Peyer's patch (tissue), 4 donors: ENCODE measurements around the gene MRPL10. TPM values are rescaled to one million over a fixed set of nuclear protein-coding genes. Genes with fewer than 3 reads are reported as not detected.

Experiments used
- DNase-seq, 3 donors: peaks; one replicate each; pipeline ENCODE4 v3.0.0-alpha.2; 2017 to 2019
- H3K27ac ChIP-seq, 4 donors: fragments of 200-600 bp; sonication (generic); one replicate each; pipeline ENCODE4 v1.5.1; 2016 to 2019
- H3K27me3 ChIP-seq, 2 donors: fragments of 200-600 bp; sonication (generic); one replicate each; pipeline ENCODE4 v1.5.1; 2019
- H3K36me3 ChIP-seq, 3 donors: fragments of 200-600 bp; sonication (generic); one replicate each; pipeline ENCODE4 v1.5.1; 2016 to 2019
- H3K4me1 ChIP-seq, 4 donors: fragments of 200-600 bp; sonication (generic); one replicate each; pipeline ENCODE4 v1.5.1; 2016 to 2019
- H3K4me3 ChIP-seq, 4 donors: fragments of 200-600 bp; sonication (generic); 1 replicate in 3 of 4; 2 replicates in 1 of 4; pipeline ENCODE4 v1.5.1; 2016 to 2019; ENCODE audit warnings: mild to moderate bottlenecking in 1 of 4
- H3K9me3 ChIP-seq, 4 donors: fragments of 200-600 bp; sonication (generic); one replicate each; pipeline ENCODE4 v1.5.1; 2016 to 2019; ENCODE audit warnings: mild to moderate bottlenecking in 1 of 4
- POLR2A ChIP-seq, 2 donors: fragments of 450-650 bp; IDR thresholded peaks; one replicate each; pipeline ENCODE4 v1.5.1; 2017; ENCODE audit warnings: antibody characterized with exemption in 2 of 2, mild to moderate bottlenecking in 2 of 2, moderate library complexity in 2 of 2
- total RNA-seq, 4 donors: library from RNA; depleted of rRNA; stranded (reverse); fragments of >200 nt; gene quantifications; one replicate each; pipeline ENCODE4 v1.1.0, GENCODE V29; 2016
- TF ChIP-seq, protein P1 (sequence below), 6 experiments: fragments of 450-650 bp in 4 of 6; fragments of 200-600 bp in 2 of 6; sonication (generic) in 1 of 6; IDR thresholded peaks; one replicate each; pipeline ENCODE4 v1.5.1; 2017 to 2019; ENCODE audit warnings: antibody characterized with exemption in 6 of 6, mild to moderate bottlenecking in 3 of 6, moderate library complexity in 1 of 6

Gene MRPL10
- 10 to 100 TPM; 30.5 to 50.4 (median 34.8) TPM for total RNA-seq

DNA sequence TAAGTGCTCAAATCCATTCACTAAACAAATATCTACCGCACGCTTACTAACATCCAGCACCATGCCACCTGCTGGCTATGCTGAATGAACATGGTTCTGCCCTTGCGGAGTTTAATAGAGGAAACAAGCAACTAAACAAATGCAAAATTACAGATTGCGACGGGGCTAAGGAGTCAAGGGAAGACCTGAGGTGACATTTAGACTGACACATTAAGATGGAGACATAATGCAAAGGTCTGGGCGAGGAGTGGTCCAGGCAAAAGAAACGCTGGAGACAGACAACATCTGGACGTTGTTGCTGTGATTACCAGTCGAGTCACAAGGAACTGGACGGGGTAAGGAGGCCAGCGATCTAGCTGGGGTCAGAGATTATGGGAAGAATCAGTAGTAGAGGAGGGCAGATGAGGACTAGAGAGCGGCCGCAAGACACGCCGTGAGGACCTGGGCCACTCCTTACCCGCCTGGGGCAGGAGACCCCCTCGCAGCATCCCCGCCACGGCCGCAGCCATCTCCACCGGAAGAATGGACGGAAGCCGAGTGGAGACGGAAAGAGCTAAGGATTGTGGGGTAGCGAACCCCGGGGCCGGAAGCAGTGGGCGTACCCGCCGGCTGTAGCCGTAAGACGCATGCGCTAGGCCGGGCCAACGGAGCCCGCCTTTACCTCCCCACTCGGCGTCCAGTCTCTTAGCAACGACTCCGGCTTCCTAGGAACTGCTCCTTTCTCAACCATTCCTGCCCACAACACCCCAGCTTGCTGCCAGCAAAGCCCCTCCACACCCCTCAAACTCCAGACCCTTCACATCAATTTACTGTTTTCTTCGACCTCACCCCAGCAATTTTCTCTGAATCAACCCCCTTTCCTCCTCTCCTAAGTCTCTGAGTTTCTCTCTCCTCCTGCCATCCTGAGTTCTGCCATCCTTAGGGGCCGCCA, at the start of gene MRPL10, which contains the start of gene LRRC46:
TSS of gene MRPL10 (minus strand) at position 539 of the 931 bp plus-strand sequence. CDS start at position 509, 30 bp downstream.
TSS of gene LRRC46 (plus strand) at position 668 of the 931 bp plus-strand sequence. CDS start 320 bp downstream, outside the sequence.
- peak; percentile 87 to 96 (median 94) for DNase-seq
- TF ChIP-seq, protein P1, sequence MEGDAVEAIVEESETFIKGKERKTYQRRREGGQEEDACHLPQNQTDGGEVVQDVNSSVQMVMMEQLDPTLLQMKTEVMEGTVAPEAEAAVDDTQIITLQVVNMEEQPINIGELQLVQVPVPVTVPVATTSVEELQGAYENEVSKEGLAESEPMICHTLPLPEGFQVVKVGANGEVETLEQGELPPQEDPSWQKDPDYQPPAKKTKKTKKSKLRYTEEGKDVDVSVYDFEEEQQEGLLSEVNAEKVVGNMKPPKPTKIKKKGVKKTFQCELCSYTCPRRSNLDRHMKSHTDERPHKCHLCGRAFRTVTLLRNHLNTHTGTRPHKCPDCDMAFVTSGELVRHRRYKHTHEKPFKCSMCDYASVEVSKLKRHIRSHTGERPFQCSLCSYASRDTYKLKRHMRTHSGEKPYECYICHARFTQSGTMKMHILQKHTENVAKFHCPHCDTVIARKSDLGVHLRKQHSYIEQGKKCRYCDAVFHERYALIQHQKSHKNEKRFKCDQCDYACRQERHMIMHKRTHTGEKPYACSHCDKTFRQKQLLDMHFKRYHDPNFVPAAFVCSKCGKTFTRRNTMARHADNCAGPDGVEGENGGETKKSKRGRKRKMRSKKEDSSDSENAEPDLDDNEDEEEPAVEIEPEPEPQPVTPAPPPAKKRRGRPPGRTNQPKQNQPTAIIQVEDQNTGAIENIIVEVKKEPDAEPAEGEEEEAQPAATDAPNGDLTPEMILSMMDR (IDR thresholded peaks at IDR 0.05), result peak in 3 of 6 experiments; percentile 35 to 42 (median 38)
- TF ChIP-seq POLR2A (IDR thresholded peaks at IDR 0.05), result peak; percentile 86 to 89

DNA sequence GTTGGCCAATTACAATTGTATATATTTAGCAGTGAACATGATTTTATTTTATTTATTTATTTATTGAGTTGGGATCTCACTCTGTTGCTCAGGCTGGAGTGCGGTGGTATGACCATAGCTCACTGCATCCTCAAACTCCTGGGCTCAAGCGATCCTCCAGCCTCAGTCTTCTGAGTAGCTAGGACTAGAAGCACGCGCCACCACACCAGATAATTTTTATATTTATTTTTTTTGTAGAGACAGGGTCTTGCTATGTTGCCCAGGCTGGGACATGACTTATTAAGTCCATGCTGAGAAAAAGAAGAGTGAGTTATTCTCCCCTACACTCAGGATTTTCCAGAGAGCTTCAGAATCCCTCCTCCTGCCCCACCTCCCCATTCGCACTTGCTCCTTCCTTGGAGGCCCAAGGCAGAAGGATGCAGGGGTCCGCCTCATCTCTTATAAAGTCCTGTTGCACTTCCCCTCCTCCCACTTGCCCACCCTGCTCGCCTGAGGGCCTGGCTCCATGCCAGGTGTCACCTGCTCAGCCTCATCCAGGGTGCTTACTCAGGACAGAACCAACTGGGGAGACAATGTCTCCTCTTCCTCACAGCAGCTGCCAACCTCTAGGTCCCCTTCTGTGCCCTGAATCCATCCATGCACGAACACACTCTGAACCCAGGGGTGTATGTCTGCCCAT, 48.6 kb upstream of the MRPL10 start:
- no peak overlapping the region for H3K27ac ChIP-seq
- DNase-seq, result peak in 1 of 3 donors; percentile 2
- no peaks in the 10 kb centered on the region for H3K27me3 ChIP-seq
- H3K4me1 ChIP-seq, result peaks cover 0 to 37% (median 8%) of the 10 kb centered on the region in 4 donors
- H3K4me3 ChIP-seq, result no peak overlapping the region
- no peaks in the 10 kb centered on the region for H3K9me3 ChIP-seq
- TF ChIP-seq, protein P1 (IDR thresholded peaks at IDR 0.05), result no peak
- no peak for TF ChIP-seq POLR2A (IDR thresholded peaks at IDR 0.05)
- H3K36me3 ChIP-seq, result no peaks in the 10 kb centered on the region

More for the DNA sequence above, at the start of gene MRPL10, which contains the start of gene LRRC46:
- H3K36me3 ChIP-seq, result peaks cover 0 to 36% (median 0%) of the 10 kb centered on the region in 3 donors
- peak within 1 kb of the TSS; percentile 82 to 85 (median 84) for H3K27ac ChIP-seq
- H3K27me3 ChIP-seq, result no peaks in the 10 kb centered on the region
- peak within 1 kb of the TSS; percentile 70 to 79 (median 76) for H3K4me3 ChIP-seq
- peaks cover 0 to 20% (median 5%) of the 10 kb centered on the region in 4 donors for H3K4me1 ChIP-seq
- H3K9me3 ChIP-seq, result no peaks in the 10 kb centered on the region

DNA sequence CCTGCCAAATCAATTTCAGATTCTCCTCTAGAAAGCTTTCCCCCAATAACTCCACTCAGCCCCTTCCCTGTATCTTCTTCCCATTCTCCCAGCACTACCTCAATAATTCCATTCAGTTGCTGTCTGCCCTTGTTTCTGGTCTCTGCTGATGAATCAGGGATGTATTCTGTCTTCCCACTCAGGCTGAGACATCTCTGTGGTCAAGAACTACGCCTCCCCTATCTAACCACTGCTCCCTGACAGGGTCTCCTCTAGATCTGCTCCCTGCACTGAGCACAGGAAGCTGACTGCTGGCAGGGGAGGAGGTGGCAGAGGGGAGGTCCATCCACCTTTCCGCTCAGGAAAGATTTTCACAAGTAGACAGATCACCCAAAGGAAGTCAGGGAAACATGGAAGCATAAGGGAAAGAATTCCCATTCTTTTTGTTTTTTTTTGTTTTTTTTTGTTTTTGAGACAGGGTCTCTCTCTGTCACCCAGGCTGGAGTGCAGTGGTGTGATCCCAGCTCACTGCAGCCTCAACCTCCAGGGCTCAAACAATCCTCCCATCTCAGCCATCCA, 47.8 kb upstream of the MRPL10 start:
- Histone ChIP-seq H3K27ac (no peak overlapping the region), H3K4me1 (peaks cover 0 to 31% (median 8%) of the 10 kb centered on the region in 4 donors), H3K27me3 (no peaks in the 10 kb centered on the region), H3K4me3 (no peak overlapping the region), H3K36me3 (no peaks in the 10 kb centered on the region), H3K9me3 (no peaks in the 10 kb centered on the region)
- peak in 1 of 3 donors; percentile 15 for DNase-seq
- TF ChIP-seq, protein P1 (IDR thresholded peaks at IDR 0.05), result no peak
- no peak for TF ChIP-seq POLR2A (IDR thresholded peaks at IDR 0.05)

DNA sequence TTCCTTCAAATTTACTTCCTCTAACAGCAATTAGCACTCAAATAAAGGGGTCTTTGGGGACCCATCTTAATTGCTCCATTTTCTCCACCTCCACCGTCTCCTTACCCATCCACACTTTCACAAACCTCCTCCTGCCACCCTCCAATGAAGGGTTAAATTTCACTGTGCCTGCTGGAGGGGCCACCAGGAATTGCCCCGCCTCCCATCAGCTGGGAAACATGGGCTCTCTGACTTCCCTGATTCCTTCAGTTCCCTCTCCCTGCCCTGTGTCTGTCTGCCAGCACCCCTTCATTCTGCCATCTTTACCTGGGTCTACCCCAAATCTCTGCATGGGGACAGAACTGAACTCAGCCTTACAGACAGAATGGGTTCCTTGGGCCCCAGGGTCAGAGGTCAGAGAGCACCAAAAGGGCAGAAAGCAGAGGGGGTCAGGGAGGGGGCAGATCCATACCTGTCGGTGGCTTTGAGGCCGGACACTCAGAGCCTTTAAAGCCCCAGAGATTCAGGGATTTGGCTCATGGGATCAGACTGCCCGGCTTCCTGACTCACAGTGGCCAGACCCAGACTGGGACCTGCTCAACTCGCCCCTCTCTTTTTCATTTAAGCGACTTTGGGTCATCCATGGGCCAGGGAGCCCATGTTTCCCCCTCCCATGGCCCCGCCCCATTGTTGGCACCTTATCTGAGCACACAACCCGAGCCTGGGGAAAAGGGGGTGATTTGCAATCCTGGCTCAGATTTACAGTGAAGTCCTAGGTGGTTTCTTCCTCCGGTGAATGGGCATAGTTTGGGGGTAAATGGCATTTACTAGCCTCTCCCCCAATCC, 47.1 kb upstream of the MRPL10 start:
- peak in 1 of 3 donors; percentile 23 for DNase-seq
- H3K4me3 ChIP-seq, result no peak overlapping the region
- peaks cover 0 to 25% (median 4%) of the 10 kb centered on the region in 4 donors for H3K4me1 ChIP-seq
- H3K27ac ChIP-seq, result no peak overlapping the region
- no peaks in the 10 kb centered on the region for H3K27me3 ChIP-seq
- no peaks in the 10 kb centered on the region for H3K9me3 ChIP-seq
- no peaks in the 10 kb centered on the region for H3K36me3 ChIP-seq
- TF ChIP-seq, protein P1 (IDR thresholded peaks at IDR 0.05), result no peak
- TF ChIP-seq POLR2A (IDR thresholded peaks at IDR 0.05), result no peak
